Stimulated activated CD8-positive, alpha-beta memory T cell treated with anti-CD3 and anti-CD28 coated beads, Interleukin-12 subunit alpha, Interleukin-12 subunit beta, amount 100 ng/mL, for 4 hours (primary cell): ENCODE data around the gene ADRM1.

Source experiments
- DNase-seq: peaks from one replicate; pipeline ENCODE4 v3.0.0-alpha.2; 2020; ENCODE audit warnings: low read depth

Gene ADRM1

DNA sequence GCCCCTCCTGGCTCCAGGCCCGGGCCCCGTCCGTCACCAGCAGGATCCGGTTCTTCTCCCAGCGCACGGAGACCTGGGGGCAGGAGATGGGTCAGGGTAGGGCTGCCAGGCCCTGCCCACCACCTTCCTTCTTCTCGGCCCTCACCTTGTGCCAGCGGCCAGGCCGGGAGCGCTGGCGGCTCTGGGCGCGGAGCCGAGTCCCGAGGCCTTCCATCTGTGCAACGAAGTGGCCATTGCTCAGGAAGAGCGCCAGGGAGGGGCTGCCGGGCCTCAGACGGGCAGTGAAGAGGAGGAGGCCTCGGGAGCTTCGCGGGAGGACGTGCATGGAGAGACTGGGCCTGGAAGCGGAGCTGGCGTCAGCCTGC lies 7.9 kb downstream of the ADRM1 start:
- DNase-seq = no peak

DNA sequence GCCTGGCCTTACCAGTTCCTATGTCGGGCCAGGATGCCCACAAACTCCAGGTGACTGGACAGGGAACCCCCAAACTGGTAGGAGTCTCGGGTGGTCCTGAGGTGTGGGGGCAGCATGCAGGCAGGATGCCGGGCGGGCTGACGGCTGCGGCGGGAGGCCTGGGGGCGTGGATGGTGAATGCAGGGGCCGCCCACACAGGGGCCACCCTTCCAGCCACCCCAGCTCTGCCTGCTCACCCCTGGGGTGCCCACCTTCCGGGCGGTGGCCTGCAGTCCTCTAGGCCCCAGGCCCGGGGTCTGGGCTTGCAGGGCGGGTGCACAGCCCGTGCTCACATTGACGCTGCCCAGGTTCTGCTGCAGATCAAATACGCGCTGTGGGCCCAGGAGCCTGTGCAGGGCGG lies 8.4 kb downstream of the ADRM1 start:
- no peak for DNase-seq

GRCh38 chr20:62311832-62312661 lies 9.2 kb downstream of the ADRM1 start:
- no peak for DNase-seq

- DNase-seq = no peak
Observed at GRCh38 chr20:62312662-62312977, 9.8 kb downstream of the ADRM1 start.

GRCh38 chr20:62313021-62313420 lies 10.2 kb downstream of the ADRM1 start:
- DNase-seq = no peak

DNA sequence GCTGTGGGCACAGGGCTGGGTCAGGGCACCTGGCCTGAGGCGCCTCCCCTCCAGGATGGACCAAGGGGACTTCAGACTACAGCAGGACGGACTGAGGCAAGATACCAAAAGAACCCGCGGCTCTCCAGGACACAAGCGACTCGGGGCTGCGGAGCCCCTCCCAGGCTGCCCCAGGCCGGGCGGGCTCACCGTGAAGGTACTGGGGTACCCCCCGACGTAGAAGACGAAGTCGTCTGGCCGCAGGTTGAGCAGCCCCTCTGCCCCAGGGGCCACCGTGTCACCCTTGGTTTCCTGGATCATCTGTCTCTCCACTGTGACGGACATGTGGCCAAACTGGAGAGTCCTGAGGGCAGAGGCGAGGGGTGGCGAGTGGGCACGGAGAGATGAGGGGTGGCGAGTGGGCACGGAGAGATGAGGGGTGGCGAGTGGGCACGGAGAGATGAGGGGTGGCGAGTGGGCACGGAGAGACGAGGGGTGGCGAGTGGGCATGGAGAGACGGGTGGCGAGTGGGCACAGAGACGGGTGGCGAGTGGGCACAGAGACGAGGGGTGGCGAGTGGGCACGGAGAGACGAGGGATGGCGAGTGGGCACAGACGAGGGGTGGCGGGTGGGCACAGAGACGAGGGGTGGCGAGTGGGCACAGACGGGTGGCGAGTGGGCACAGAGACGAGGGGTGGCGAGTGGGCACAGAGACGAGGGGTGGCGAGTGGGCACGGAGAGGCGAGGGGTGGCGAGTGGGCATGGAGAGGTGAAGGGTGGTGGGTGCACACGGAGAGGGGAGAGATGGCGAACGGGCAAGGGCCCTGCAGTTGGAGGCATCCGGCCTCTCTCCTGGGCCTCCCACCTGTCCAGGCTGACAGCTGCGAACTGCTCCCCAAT lies 10.9 kb downstream of the ADRM1 start:
- no peak for DNase-seq

- no peak for DNase-seq
Observed at GRCh38 chr20:62314339-62314638, 11.5 kb downstream of the ADRM1 start.

GRCh38 chr20:62314711-62315302 lies 12.0 kb downstream of the ADRM1 start:
- no peak for DNase-seq

DNA sequence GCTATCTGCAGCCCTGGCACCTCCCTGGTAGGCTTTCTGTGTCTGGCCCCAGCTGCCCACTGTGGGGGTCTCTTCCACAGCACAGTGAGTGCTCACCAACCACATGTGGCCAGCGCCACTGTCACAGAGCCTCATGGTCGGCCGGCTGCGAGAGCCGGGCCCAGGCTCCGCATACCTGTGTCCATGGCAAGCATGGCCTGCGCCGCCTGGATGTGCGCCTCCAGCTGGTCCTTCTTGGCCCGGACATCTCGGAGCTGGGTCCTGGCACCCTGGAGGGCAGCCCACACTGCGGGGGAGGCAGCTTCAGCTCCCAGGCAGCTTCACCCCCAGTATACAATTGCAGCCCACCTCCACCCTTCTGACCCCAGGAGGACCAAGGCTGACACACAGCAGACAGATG lies 13.0 kb downstream of the ADRM1 start:
- no peak for DNase-seq

DNA sequence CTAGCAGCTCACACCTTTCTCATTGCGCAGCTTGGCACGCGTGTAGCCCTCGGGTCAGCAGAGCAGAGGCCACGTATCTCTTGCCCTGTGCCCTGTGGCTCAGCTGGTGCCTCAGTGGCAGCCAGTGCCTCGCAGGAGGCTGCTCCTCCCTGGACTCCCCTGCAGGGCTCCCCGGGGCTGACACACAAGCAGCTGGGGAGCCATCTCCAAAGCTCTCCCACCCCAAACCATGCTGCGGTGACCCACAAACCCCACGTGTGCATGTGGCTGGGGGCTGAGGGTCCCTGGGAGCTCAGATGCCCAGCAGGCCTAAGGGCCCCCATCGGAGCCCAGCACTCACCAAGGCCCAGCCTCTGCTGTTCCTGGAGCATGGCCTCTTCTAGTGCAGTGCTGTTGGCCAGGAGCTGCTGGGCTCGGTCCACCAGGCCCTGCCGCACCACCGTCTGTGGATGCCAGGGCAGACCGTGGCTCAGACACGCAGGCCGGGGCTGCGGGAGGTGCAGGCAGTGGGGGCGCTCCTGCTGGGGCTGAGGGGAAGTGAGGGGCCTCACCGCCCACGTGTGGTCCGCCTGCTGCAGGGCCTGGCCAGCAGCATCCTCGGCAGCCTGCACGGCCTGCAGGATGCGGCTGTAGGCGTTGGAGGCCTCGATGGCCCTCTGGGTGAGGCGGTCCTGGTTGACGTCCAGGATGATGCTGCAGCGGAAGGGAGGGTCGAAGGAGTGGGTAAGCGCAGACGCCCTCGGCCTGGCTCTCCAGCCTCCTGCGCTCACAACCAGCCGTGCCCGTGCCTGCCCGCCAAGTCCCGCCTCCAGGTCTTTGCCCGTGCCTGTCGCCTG lies 13.8 kb downstream of the ADRM1 start:
- DNase-seq = no peak

DNA sequence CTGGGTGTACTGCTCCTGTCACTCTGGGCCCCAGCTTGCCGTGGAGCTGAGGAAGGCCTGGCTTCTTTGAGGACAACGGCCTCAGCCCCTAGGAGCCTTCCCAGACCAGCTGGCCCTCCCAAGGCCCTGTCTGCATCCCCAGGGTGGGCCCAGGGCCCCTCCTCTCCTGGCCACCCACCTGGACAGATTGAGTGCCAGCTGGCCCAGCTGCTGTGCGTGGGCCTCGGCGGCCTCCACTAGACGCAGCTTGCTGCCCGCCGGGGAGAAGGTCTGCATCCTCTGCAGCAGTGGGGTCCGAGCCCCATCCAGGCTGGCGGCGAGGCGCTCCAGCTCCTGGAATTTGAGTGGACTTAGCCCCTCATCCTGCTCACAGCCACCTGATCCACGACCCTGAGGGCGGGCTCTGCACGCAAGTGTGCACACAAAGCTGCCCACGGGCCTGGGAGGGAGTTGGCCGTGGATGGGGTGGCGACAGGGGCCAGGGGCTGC lies 14.4 kb downstream of the ADRM1 start:
- no peak for DNase-seq

DNA sequence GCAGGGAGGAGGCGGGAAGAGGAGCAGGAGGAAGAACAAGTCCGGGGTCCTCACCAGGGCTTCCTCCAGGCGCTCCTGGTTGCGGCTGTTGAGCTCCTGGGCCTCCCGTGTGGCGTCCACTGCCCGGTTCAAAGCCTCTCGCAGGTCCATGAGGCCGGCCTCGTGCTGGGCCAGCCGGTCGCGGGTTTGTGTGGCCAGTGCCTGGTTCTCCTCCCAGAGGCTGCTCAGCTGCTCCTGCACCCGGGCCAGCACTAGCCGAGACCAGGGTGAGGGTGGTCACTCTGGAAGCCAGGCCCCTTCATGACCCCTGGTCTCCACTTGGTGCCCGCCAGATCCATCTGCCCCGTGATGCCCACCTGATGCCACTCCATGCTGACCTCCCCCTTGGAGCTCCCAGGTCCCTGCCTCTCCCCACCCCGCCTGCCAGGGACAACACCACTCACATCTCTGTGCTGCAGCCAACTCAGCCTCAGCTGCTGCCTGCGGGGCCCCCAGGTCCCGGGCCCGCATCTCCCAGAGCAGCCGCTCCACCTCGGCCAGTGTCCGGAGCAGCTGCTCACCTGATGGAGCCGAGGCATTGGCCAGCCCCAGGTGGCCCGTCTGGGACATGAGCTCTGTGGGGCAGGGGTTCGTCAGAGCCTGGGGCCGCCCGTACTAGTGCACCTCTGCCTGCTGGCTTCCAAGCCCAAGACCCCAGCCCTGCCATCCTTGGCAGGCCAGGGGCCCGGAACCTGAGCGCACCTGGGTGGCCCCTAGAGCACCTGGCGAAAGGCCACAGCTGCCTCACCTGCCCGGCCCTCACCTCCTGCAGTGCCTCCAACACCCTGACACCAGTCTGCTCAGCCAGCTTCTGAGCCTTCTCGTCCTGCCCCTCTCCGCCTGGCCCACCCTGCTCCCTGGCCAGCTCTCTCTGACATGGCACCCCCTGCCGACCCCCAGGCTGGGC lies 15.9 kb downstream of the ADRM1 start:
- DNase-seq = no peak

GRCh38 chr20:62319346-62319909 lies 16.6 kb downstream of the ADRM1 start:
- no peak for DNase-seq

DNA sequence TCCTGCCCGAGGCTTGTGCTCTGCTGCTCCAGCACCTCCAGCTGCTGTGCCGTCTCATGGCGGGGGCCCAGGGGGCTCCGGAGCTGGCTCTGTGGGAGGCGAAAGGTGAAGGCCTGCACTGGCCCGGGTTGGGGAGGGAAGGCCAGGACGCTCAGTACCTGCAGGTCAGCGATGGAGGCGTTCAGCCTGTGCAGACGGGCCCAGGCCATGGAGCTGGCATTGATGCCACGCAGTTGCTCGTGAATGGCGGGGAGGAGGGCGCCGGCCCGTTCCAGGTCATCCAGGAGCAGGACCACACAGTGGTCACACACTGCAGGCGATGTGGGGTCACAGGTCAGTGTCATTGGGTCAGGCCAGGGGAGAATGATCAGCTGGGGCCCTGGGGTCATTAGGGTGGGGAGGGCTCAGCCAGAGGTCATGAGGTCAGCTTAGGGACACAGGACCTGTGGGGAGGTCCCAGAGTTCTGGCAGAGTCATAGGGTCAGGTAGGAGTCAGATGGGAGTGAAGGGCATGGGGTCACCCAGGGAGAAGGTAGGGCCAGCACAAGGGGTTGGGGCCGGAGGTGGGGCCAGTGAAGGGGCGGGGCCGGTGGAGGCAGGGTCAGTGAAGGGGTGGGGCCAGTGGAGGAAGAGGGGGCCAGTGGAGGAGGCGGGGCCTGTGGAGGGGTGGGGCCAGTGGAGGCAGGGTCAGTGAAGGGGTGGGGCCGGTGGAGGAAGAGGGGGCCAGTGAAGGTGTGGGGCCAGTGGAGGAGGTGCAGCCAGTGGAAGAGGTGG lies 18.0 kb downstream of the ADRM1 start:
- DNase-seq = no peak

- DNase-seq = no peak
Observed at GRCh38 chr20:62321521-62321948, 18.7 kb downstream of the ADRM1 start.

DNA sequence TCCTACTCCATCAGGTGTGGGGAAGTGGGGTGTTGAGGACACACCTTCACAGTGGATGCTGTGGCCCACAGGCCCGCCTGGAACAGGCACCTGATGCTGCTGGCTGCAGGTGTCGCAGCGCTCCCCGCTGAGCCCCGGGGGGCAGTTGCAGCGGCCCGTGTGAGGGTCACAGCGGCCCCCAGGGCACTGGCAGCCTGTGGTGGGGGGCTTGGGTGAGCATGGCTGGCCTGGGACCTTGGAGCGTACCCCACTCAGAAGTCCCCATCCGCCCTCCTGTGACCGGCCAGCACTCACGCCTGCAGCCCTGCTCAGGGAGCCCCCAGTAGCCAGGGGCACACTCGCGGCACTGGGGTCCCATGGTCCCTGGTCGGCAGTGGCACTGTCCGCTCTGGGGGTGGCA lies 19.2 kb downstream of the ADRM1 start:
- DNase-seq = no peak

- DNase-seq = no peak
Observed at GRCh38 chr20:62322492-62323041, 19.8 kb downstream of the ADRM1 start.

DNA sequence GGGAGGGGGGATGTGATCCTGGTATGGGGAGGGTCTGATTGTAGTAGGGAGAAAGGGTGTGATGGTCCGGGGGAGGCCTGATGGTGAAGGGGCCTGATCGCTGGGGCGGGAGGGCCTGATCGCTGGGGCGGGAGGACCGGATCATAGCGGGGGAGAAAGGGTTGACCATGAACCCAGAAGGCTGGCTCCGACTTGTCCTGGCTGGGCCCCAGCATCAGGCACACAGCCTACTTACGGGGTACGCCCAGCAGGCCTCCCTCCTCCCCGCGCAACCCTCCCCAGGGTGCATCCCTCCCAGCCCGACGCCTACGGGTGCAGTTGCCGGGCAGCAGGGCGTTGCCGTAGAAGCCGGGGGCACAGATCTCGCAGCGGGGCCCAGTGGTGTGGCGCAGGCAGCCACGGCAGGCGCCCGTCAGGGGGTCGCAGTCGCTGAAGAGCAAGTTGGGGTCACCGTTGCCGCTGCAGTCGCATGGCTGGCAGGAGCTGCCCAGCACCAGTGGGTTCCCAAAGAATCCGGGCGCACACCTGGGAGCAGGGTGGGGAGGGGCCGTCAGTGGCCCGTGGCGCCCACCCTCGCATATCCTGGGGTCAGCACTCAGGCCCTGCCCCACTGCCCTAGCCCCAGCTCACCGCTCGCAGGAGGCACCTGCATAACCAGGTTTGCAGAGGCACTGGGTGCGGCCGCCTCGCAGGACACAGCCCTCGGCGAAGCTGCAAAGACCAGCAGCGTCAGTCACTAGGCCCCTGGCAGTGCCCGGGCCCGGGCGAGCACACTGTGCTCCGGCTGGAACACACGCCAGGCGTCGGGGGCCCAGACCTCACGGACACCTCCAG lies 20.6 kb downstream of the ADRM1 start:
- no peak for DNase-seq
